ENCODE results near the gene SFXN3.

GRCh38 chr10:101000915-101001658 lies 29.9 kb upstream of the SFXN3 start:
- TF ChIP-seq, protein P1, sequence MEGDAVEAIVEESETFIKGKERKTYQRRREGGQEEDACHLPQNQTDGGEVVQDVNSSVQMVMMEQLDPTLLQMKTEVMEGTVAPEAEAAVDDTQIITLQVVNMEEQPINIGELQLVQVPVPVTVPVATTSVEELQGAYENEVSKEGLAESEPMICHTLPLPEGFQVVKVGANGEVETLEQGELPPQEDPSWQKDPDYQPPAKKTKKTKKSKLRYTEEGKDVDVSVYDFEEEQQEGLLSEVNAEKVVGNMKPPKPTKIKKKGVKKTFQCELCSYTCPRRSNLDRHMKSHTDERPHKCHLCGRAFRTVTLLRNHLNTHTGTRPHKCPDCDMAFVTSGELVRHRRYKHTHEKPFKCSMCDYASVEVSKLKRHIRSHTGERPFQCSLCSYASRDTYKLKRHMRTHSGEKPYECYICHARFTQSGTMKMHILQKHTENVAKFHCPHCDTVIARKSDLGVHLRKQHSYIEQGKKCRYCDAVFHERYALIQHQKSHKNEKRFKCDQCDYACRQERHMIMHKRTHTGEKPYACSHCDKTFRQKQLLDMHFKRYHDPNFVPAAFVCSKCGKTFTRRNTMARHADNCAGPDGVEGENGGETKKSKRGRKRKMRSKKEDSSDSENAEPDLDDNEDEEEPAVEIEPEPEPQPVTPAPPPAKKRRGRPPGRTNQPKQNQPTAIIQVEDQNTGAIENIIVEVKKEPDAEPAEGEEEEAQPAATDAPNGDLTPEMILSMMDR (IDR thresholded peaks at IDR 0.05; ENCODE audit: insufficient read depth, low read length, poor library complexity, severe bottlenecking), result no peak
- TF ChIP-seq EZH2phosphoT487 (conservative IDR thresholded peaks at IDR 0.05; ENCODE audit: low read length), result no peak
